ENCODE data around the gene BCL11A. TPM values are rescaled to one million over a fixed set of nuclear protein-coding genes. Genes with fewer than 3 reads are reported as not detected.

Gene BCL11A
- total and polyA plus RNA-seq, 9 donors, result 0.81 to 5.7 (median 3.2) TPM; not detected in 1

- H3K27ac ChIP-seq, result no peak overlapping the region
- DNase-seq, result no peak
- H3K4me1 ChIP-seq (ENCODE audit: insufficient read depth), result no peaks in the 10 kb centered on the region
- no peaks in the 10 kb centered on the region for H3K36me3 ChIP-seq
- intact Hi-C loops (cut with DNase I), result no loop called here
- no peaks in the 10 kb centered on the region for H3K9me3 ChIP-seq
- H3K4me3 ChIP-seq, result no peak overlapping the region
- TF ChIP-seq POLR2A (IDR thresholded peaks at IDR 0.05) (no peak), EP300 (IDR thresholded peaks at IDR 0.05) (no peak)
- TF ChIP-seq, protein P1, sequence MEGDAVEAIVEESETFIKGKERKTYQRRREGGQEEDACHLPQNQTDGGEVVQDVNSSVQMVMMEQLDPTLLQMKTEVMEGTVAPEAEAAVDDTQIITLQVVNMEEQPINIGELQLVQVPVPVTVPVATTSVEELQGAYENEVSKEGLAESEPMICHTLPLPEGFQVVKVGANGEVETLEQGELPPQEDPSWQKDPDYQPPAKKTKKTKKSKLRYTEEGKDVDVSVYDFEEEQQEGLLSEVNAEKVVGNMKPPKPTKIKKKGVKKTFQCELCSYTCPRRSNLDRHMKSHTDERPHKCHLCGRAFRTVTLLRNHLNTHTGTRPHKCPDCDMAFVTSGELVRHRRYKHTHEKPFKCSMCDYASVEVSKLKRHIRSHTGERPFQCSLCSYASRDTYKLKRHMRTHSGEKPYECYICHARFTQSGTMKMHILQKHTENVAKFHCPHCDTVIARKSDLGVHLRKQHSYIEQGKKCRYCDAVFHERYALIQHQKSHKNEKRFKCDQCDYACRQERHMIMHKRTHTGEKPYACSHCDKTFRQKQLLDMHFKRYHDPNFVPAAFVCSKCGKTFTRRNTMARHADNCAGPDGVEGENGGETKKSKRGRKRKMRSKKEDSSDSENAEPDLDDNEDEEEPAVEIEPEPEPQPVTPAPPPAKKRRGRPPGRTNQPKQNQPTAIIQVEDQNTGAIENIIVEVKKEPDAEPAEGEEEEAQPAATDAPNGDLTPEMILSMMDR (IDR thresholded peaks at IDR 0.05), result no peak
- 75 to 81% (median 75%) methylated on average over 5 of the region's 5 CpGs for WGBS, 3 donors
- H3K27me3 ChIP-seq, result no peaks in the 10 kb centered on the region
Measured at GRCh38 chr2:60441800-60442199, 111.7 kb downstream of the BCL11A start.

DNA sequence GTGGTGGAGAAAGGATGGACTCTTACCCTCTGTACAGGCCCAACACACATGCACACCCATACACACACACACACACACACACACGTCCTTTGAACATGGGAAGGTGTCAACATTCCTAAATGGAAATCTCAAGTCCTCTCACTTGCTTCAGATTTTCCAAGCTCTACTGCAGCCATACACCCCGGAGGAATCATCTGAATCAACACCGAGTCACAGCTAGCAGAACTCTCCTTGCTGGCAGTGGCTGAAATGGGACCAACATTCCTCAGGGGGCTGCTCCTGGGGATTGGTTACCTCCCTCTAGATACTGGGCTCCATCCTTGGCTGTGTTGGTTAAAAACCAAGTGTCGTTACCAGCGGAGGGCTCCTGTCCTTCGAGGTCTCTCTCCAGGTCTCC lies 112.7 kb downstream of the BCL11A start:
- H3K27ac ChIP-seq, result no peak overlapping the region
- TF ChIP-seq EP300 (IDR thresholded peaks at IDR 0.05) (no peak), POLR2A (IDR thresholded peaks at IDR 0.05) (no peak)

DNA sequence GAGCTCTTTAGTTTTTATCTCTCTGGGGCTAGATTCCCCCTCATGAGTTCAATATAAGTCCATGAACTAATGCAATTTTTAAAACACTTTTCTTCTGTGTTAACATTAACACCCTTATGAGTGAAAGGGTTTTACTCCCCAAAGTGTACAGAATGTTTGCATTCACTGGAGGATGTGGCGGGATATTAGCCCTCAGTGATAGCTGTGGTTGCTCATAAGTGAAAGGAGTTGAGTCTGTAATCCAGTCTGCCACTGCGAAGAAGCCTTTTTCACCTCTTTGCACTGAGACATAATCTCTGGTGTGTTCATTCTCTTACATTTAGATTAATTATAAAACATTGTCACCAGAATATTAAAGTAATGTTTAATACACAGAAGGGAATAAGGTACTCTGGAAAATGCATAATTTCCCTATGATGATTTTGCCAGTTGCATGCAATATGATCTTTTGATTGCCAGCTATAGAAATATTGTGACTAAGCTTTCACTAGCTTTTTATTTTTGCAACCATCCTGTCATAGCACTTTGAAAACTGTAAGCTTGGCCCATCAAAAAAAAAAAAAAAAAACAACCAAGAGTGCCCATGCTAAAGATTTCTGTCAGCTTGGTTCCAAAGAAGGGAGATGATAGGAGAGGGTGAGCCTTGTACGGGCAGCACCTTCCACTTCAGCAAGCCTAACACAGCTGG lies 113.2 kb downstream of the BCL11A start:
- Histone ChIP-seq H3K9me3 (no peaks in the 10 kb centered on the region), H3K4me1 (ENCODE audit: insufficient read depth) (no peaks in the 10 kb centered on the region), H3K4me3 (no peak overlapping the region), H3K36me3 (no peaks in the 10 kb centered on the region), H3K27me3 (no peaks in the 10 kb centered on the region), H3K27ac (no peak overlapping the region)
- 96 to 98% (median 97%) methylated on average over 3 of the region's 3 CpGs for WGBS, 3 donors
- intact Hi-C loops (cut with DNase I), result no loop called here
- TF ChIP-seq, protein P1 (IDR thresholded peaks at IDR 0.05), result no peak
- TF ChIP-seq EP300 (IDR thresholded peaks at IDR 0.05), result no peak
- no peak for TF ChIP-seq POLR2A (IDR thresholded peaks at IDR 0.05)
- no peak for DNase-seq

More for the DNA sequence above, 112.7 kb downstream of the BCL11A start:
- Histone ChIP-seq H3K4me1 (ENCODE audit: insufficient read depth) (no peaks in the 10 kb centered on the region), H3K36me3 (no peaks in the 10 kb centered on the region), H3K9me3 (no peaks in the 10 kb centered on the region), H3K27me3 (no peaks in the 10 kb centered on the region), H3K4me3 (no peak overlapping the region)
- no peak for DNase-seq
- intact Hi-C loops (cut with DNase I), result no loop called here
- 87 to 95% (median 94%) methylated on average over 6 of the region's 6 CpGs for WGBS, 3 donors

DNA sequence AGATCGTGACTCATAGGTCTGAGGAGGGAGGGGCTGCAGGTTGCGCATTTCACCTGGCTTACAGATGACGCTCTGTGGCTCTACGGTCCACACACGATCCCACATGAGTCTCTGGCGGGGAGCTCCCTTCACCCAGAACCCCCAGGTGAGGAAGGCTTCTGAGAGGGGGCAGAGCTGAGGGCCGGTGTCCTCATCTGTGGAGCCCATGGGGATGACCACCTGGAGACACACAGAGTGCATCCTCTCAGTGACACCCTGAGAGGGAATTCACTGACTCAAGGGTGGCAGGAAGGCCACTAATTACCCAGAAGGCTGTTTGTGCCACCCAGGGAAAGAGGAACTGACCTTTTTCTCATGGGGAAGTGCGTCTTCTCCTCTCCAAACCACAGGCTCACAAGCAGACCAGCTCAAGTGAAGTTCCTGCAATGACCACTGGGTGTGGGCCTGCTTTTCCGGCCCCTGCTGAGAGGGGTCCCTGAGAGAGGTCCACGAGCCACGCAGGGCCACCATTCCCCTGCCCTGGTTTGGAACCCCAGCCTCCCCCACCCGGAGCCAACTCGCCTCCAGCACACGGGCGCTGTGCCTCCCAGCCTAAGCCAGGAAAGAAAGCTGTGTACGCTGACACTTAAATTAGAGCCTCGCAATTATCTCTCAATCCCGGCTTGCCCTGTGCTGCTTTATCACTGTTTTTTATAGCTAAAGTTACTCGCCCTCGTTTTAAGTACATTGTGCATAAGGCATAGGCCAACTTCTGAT lies 114.1 kb downstream of the BCL11A start:
- intact Hi-C loops (cut with DNase I), result no loop called here
- Histone ChIP-seq H3K36me3 (no peaks in the 10 kb centered on the region), H3K4me1 (ENCODE audit: insufficient read depth) (no peaks in the 10 kb centered on the region), H3K27ac (no peak overlapping the region), H3K4me3 (no peak overlapping the region), H3K27me3 (no peaks in the 10 kb centered on the region), H3K9me3 (no peaks in the 10 kb centered on the region)
- TF ChIP-seq, protein P1 (IDR thresholded peaks at IDR 0.05), result no peak
- TF ChIP-seq EP300 (IDR thresholded peaks at IDR 0.05), result no peak
- TF ChIP-seq POLR2A (IDR thresholded peaks at IDR 0.05), result no peak
- WGBS, 3 donors, result 51 to 56% (median 54%) methylated on average over 20 of the region's 20 CpGs
- DNase-seq, result no peak

GRCh38 chr2:60438653-60439052 lies 114.8 kb downstream of the BCL11A start:
- TF ChIP-seq, protein P1 (IDR thresholded peaks at IDR 0.05), result no peak
- TF ChIP-seq POLR2A (IDR thresholded peaks at IDR 0.05) (no peak), EP300 (IDR thresholded peaks at IDR 0.05) (no peak)
- Histone ChIP-seq H3K9me3 (no peaks in the 10 kb centered on the region), H3K4me3 (no peak overlapping the region), H3K27me3 (no peaks in the 10 kb centered on the region), H3K4me1 (ENCODE audit: insufficient read depth) (no peaks in the 10 kb centered on the region), H3K36me3 (no peaks in the 10 kb centered on the region), H3K27ac (no peak overlapping the region)
- intact Hi-C loops (cut with DNase I), result no loop called here
- no peak for DNase-seq
- 89 to 91% (median 89%) methylated on average over 6 of the region's 6 CpGs for WGBS, 3 donors
